AG04450 (cell line): Measurements from ENCODE around the gene EVC2. TPM values are rescaled to one million over a fixed set of nuclear protein-coding genes. Genes with fewer than 3 reads are reported as not detected.

Experiments used
- CTCF ChIA-PET: fragments of 300-600, 350-600 bp; formaldehyde crosslinking; extraction: SDS; loops from one replicate; lab custom pipeline; 2022; ENCODE audit warnings: antibody characterized with exemption, inconsistent platforms; lab: Charles Lee
- POLR2A ChIA-PET: fragments of 350-600 bp; formaldehyde crosslinking; extraction: SDS; loops from one replicate; lab custom pipeline; 2021; ENCODE audit warnings: antibody characterized with exemption, inconsistent platforms; lab: Yijun Ruan, JAX
- DNase-seq: peaks from one replicate; pipeline ENCODE4 v3.0.0-alpha.2; 2011; ENCODE audit warnings: low read depth, low spot score
- H3K27ac ChIP-seq: one replicate; pipeline ENCODE4 v1.5.1; 2012; ENCODE audit warnings: low read depth, low read length, control low read depth
- H3K27me3 ChIP-seq: one replicate; pipeline ENCODE4 v1.6.0; 2012; ENCODE audit warnings: low read length; ENCODE audit not compliant: control insufficient read depth, insufficient read depth
- H3K4me3 ChIP-seq: 2 replicates; pipeline ENCODE4 v1.5.1; 2011; ENCODE audit warnings: mild to moderate bottlenecking, low read depth, low read length, control low read depth
- H3K9me3 ChIP-seq: 2 replicates; pipeline ENCODE4 v1.5.1; 2012; ENCODE audit warnings: low read length; ENCODE audit not compliant: control insufficient read depth, insufficient read depth
- CTCF ChIP-seq: IDR thresholded peaks from 2 replicates; pipeline ENCODE4 v1.5.1; 2011; ENCODE audit warnings: low read depth, low read length, control low read depth, inconsistent platforms
- polyA plus RNA-seq: library from polyadenylated mRNA; depleted of rRNA; stranded (reverse); fragments of >200 nt; gene quantifications from 2 replicates; pipeline ENCODE4 v1.2.3, GENCODE V29; 2011

The EVC2 gene
- polyA plus RNA-seq, 1 experiment, result 2.1 TPM

GRCh38 chr4:5746250-5746649, 37.9 kb upstream of the EVC2 start:
- H3K27me3 ChIP-seq, result no peaks in the 10 kb centered on the region
- no peaks in the 10 kb centered on the region; the same call in 1 of the 2 replicates for H3K9me3 ChIP-seq
- no peak for TF ChIP-seq CTCF
- H3K4me3 ChIP-seq, result no peak overlapping the region
- ChIA-PET POLR2A (no interaction called here), CTCF (no interaction called here)
- H3K27ac ChIP-seq, result no peak overlapping the region
- DNase-seq, result no peak

GRCh38 chr4:5742968-5743367, 34.6 kb upstream of the EVC2 start:
- POLR2A ChIA-PET, result interaction anchor here (1.0 kb wide), 1 partner anchor 84 kb away, joined by 15 read pairs; no protein-coding TSS in a partner anchor
- no peaks in the 10 kb centered on the region for H3K27me3 ChIP-seq

GRCh38 chr4:5742388-5742787, 34.0 kb upstream of the EVC2 start:
- POLR2A ChIA-PET, result interaction anchor here (0.5 kb wide), 1 partner anchor 699 kb away, joined by 6 read pairs; no protein-coding TSS in a partner anchor
- CTCF ChIA-PET, result interaction anchor here (1.3 kb wide), 1 partner anchor 48 kb away, joined by 4 read pairs; no protein-coding TSS in a partner anchor
- no peaks in the 10 kb centered on the region; the same call in 1 of the 2 replicates for H3K9me3 ChIP-seq
- DNase-seq, result no peak
- no peaks in the 10 kb centered on the region for H3K27me3 ChIP-seq
- TF ChIP-seq CTCF, result no peak
- H3K4me3 ChIP-seq, result no peak overlapping the region
- H3K27ac ChIP-seq, result peak overlapping the region; percentile 25

More at GRCh38 chr4:5742968-5743367, 34.6 kb upstream of the EVC2 start:
- no peak for DNase-seq
- Histone ChIP-seq H3K4me3 (no peak overlapping the region), H3K27ac (no peak overlapping the region), H3K9me3 (no peaks in the 10 kb centered on the region; the same call in 1 of the 2 replicates)
- CTCF ChIA-PET, result no interaction called here
- no peak for TF ChIP-seq CTCF

GRCh38 chr4:5738061-5738460, 29.7 kb upstream of the EVC2 start:
- DNase-seq, result no peak
- Histone ChIP-seq H3K27me3 (no peaks in the 10 kb centered on the region), H3K27ac (no peak overlapping the region), H3K4me3 (no peak overlapping the region), H3K9me3 (no peaks in the 10 kb centered on the region; the same call in 1 of the 2 replicates)
- CTCF ChIA-PET, result interaction anchor here (0.8 kb wide), 1 partner anchor 53 kb away, joined by 3 read pairs; no protein-coding TSS in a partner anchor
- POLR2A ChIA-PET, result interaction anchor here (1.9 kb wide), 1 partner anchor 10 kb away, joined by 5 read pairs; no protein-coding TSS in a partner anchor
- TF ChIP-seq CTCF, result no peak

- no peaks in the 10 kb centered on the region; the same call in 1 of the 2 replicates for H3K9me3 ChIP-seq
- ChIA-PET CTCF (interaction anchor here (0.5 kb wide), 1 partner anchor 1066 kb away, joined by 3 read pairs; no protein-coding TSS in a partner anchor), POLR2A (interaction anchor here (0.8 kb wide), 1 partner anchor 15 kb away, joined by 3 read pairs; no protein-coding TSS in a partner anchor)
- TF ChIP-seq CTCF, result no peak
- H3K4me3 ChIP-seq, result no peak overlapping the region
- DNase-seq, result no peak
- H3K27me3 ChIP-seq, result no peaks in the 10 kb centered on the region
- peak overlapping the region; percentile 21 for H3K27ac ChIP-seq
Observed at GRCh38 chr4:5735463-5735862, 27.1 kb upstream of the EVC2 start.
